NCI-H187 treated with DMSO at 0.1 percent for 48 hours (cell line): ENCODE data around the gene SIK3.
A peak's percentile ranks its signal among the peaks of the same experiment; 100 is the strongest.
"Not testable (repeated sequence)": the region's sequence is repeated elsewhere in the genome, so short reads cannot be mapped to it uniquely, and the experiment has no call there.

Experiments used
- DNase-seq: peaks from one replicate; lab custom pipeline; 2025; lab: John Stamatoyannopoulos, UW

SIK3 gene

GRCh38 chr11:116837231-116838091 is 260.8 kb downstream of the SIK3 start, which contains the start of gene APOA1:
Gene APOA1, minus strand, starts transcription at chr11:116837622. Its CDS starts 235 bp downstream, at chr11:116837387.
- DNase-seq = no peak

DNA sequence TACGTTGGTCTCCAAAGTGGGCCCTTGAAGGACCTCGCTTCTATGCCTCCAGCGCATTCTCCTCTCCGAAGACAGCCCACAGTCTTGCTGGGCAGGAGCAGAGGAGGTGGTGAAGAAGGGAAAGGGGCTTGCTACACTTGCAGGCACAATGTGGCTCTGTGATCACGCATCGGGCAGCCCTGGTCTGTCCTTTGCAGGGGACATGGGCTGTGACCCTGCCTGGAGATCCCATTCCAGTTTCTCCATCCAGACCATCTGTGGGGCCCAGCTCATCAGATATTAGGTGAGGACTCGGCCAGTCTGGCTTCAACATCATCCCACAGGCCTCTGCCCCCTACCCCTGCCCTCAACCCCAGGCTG is 261.6 kb downstream of the SIK3 start:
- DNase-seq = no peak

GRCh38 chr11:116835791-116836631 is 262.2 kb downstream of the SIK3 start:
- DNase-seq = peak; percentile 3

DNA sequence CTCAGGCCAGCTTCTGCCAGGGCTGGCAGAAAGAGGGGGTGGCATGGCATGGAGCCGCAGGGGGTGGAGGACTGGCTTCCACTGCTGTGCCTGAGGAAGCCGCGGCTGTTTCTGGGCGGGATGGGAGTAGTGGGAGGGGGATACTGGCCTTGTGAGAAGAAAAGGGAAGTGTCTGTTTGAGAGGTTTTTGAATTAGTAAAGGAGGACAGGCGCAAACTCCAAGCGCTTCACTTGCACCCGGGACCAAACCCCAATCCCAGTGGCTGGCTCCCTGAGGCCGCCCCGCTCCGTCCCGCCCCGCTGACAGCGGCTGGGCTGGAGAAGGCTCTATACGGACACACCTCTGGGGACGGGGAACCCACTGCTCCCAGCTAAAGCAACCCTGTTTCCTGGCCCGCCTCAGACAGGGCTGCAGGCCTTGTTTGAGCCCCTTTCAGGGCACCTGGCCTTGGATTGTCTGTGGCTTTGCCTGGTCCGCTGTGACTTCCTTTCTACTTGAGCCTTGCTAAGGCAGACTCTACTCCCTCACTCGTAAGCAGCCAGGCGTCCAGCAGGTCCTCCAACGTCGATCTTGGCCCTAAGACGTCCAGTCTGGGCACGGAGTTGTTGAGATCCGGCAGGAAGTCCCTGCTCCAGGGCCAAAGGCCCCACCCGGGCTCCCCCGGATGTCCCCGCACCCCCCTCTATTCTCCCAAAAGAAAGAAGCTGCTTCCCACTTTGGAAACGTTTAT is 263.0 kb downstream of the SIK3 start:
- DNase-seq = no peak

- not testable (repeated sequence) for DNase-seq
Observed at GRCh38 chr11:116834535-116835041, 263.6 kb downstream of the SIK3 start.

- no peak for DNase-seq
Observed at GRCh38 chr11:116833816-116834534, 264.3 kb downstream of the SIK3 start.

- DNase-seq = no peak
Observed at GRCh38 chr11:116833491-116833815, 264.8 kb downstream of the SIK3 start.

- DNase-seq = no peak
Observed at GRCh38 chr11:116832350-116833290, 265.6 kb downstream of the SIK3 start.

DNA sequence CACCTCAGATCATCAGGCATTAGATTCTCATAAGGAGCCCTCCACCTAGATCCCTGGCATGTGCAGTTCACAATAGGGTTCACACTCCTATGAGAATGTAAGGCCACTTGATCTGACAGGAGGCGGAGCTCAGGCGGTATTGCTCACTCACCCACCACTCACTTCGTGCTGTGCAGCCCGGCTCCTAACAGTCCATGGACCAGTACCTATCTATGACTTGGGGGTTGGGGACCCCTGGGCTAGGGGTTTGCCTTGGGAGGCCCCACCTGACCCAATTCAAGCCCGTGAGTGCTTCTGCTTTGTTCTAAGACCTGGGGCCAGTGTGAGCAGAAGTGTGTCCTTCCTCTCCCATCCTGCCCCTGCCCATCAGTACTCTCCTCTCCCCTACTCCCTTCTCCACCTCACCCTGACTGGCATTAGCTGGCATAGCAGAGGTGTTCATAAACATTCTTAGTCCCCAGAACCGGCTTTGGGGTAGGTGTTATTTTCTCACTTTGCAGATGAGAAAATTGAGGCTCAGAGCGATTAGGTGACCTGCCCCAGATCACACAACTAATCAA is 266.4 kb downstream of the SIK3 start:
- DNase-seq = no peak

DNA sequence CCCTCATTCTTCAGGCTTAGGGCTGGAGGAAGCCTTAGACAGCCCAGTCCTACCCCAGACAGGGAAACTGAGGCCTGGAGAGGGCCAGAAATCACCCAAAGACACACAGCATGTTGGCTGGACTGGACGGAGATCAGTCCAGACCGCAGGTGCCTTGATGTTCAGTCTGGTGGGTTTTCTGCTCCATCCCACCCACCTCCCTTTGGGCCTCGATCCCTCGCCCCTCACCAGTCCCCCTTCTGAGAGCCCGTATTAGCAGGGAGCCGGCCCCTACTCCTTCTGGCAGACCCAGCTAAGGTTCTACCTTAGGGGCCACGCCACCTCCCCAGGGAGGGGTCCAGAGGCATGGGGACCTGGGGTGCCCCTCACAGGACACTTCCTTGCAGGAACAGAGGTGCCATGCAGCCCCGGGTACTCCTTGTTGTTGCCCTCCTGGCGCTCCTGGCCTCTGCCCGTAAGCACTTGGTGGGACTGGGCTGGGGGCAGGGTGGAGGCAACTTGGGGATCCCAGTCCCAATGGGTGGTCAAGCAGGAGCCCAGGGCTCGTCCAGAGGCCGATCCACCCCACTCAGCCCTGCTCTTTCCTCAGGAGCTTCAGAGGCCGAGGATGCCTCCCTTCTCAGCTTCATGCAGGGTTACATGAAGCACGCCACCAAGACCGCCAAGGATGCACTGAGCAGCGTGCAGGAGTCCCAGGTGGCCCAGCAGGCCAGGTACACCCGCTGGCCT is 267.9 kb downstream of the SIK3 start:
- no peak for DNase-seq

DNA sequence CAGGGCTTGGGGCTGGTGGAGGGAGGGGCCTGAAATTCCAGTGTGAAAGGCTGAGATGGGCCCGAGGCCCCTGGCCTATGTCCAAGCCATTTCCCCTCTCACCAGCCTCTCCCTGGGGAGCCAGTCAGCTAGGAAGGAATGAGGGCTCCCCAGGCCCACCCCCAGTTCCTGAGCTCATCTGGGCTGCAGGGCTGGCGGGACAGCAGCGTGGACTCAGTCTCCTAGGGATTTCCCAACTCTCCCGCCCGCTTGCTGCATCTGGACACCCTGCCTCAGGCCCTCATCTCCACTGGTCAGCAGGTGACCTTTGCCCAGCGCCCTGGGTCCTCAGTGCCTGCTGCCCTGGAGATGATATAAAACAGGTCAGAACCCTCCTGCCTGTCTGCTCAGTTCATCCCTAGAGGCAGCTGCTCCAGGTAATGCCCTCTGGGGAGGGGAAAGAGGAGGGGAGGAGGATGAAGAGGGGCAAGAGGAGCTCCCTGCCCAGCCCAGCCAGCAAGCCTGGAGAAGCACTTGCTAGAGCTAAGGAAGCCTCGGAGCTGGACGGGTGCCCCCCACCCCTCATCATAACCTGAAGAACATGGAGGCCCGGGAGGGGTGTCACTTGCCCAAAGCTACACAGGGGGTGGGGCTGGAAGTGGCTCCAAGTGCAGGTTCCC is 268.6 kb downstream of the SIK3 start, which contains the start of gene APOC3:
Gene APOC3 (plus strand): TSS at position 383 of the 659 bp plus-strand sequence. CDS start 676 bp downstream, outside the sequence.
- no peak for DNase-seq

GRCh38 chr11:116828632-116829524 is 269.4 kb downstream of the SIK3 start:
- no peak for DNase-seq

DNA sequence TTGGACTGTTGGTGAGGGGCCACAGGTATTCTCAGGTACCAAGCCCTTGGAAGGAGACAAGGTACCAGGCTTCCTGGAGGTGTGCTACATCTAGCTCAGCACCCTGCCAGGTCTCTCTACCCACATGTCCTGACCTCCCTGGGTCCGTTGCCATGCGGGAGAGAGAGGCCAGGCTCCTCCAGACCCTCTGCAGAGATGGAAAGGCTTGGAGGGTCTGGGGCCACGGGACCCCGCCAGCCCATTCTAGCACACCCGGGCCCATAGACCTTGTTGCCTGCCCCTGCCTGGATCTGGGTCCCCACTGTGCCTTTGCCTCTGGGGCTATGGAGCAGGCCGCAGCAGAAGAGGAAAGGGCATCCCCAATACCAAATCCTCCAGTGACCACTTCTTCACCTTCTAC is 270.8 kb downstream of the SIK3 start:
- no peak for DNase-seq

- DNase-seq = no peak
Observed at GRCh38 chr11:116826751-116827431, 271.3 kb downstream of the SIK3 start.

DNA sequence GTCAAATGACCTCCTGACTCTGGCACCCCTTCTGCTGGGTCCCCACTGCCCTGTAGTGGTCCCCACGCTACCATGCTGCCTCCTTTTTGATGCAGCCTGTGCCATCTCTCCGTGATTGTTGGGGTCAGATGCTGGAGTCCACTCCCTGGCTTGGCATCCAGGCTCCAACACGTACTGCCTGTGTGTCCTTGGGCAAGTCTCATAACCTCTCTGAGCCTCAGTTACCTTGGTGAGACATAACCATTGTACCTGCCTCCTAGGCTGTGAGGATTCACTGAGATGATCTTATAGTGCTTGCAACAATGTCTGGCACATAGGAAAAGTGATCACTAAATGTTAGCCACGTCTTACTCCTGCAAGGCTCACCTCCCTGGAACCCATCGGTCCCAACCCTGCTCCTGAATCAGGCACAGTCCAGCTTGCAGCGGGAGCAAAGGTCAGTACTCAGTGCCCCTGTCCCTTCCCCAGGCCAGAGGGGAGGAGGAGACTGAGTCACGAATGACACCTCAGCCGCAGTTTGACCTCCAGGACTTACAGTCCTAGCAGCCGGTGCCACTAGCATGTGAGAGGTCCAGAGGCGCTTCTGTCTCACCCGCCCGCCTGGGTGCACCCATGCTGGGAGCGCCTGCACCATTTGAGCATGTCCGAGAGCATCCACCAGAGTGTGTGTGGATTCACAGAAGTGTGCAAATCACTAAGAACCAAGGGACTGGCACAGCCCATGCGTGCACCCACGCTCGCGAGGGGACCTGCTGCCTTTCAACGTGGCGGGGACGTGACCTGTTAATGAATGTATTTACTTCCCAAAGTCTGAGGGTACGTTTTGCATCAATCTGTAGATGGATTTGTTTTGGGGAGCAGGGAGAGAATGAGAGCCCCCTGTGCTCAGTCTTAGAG is 272.1 kb downstream of the SIK3 start:
- no peak for DNase-seq

GRCh38 chr11:116825434-116825833 is 272.8 kb downstream of the SIK3 start:
- DNase-seq = no peak
